Bladder microvascular endothelial cell (primary cell): Measurements from ENCODE around the gene VHLL. TPM values are rescaled to one million over a fixed set of nuclear protein-coding genes. Genes with fewer than 3 reads are reported as not detected.

Experiments
- total RNA-seq: library from RNA; depleted of rRNA; stranded (reverse); fragments of >200 nt; gene quantifications from 2 replicates; pipeline ENCODE4 v1.2.3, GENCODE V29; 2014

The VHLL gene
- 0.19 TPM in 1 of 2 replicates, not detected in the other for total RNA-seq

DNA sequence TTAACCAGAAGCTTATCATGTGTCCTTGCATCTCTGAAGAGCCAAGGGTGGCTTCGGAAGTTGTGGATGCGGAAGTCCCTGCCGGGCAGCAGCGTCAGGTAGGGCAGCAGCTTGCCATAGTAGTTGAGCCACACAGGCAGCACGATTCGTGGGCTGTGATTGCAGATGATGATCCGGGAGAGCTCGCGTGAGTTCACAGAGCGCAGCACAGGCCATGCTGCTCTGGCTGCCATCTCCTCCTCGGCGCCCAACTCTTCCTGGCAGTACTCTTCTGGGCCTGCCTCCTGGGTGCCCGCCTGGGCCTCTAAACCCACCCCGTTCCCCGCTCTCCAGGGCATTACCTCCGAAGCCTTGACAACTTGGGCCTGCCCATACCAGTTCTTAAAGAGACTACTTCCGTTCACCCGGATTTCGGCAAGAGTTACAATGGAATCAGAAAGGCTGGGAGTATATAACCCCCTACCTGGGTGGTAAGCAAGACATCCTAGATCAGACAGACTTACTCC, at the start of gene VHLL:
Gene VHLL (minus strand): TSS at position 456 of the 506 bp plus-strand sequence. CDS start 118 bp downstream, at position 338.

DNA sequence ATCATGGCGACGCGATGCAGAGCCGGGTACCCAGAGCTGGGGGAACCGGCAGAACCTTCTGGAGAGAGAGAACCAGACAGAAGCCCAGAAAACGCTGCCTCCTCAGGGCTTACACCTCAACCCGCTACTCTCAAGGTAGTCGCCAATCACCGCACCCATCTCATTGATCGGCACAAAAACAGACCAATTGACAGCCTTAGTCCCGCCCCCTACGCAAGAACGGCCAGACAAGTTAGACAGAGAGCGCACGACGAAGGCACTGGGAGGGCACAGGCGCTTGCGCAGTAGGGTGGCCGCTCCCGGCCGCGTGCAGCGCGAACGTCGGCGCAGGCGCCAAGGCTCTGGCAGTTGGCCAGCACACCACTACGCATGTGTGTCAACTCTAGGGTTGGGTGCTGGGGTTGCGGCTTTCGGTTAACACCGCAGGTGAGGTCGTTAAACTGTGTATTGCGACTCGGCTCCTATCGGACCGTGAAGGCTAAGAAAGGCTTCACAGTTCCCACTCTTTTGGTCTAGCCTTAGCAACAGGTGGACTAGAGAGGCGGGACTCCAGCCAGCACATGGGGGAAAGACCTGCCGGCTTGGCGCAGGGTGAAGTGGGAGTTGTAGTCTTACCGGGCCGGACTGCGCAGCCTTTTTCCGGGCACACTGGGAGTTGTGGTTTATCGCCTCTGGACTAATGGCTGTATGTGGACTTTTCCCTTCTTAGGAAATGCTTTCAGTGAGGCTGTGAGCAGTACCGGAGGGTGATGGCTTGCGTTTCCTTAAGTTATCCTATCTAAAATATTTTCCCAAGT, 39.3 kb upstream of the VHLL start, which contains the start of the genes CCT3 and TSACC:
Gene CCT3 (minus strand): TSS at position 113 of the 797 bp plus-strand sequence. CDS start 108 bp downstream, at position 5.
Gene TSACC (plus strand): TSS at position 347 of the 797 bp plus-strand sequence. CDS start 1,232 bp downstream, outside the sequence.

DNA sequence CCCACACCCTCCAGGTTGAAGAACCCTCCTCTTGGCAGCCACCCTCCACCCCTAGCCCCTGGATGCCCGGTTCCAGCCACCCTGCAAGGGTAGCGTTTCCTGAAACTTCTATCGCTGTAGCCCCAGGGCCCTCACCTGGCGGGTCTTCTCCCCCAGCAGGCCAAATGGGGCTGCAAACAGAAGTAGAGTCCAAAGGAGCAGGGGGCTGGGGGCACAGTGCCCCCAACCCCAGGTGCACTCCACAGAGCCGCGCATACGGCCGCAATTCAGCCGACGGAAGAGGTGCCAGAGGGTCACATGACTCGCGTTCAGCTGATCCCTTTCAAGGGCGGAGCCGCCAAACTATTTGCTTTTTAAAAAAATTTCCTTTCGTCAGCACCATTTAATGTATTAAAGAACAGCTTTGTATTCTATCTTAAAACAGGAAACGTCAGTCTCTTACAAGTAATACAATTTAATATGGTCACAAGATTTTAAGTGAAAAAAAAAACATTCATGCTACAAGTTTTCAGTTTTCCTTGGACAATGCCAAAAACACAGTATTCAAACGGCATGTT, 3.6 kb downstream of the VHLL start, which contains the start of gene GLMP:
Gene GLMP (minus strand): TSS at position 289 of the 557 bp plus-strand sequence. CDS start 34 bp downstream, at position 255.

DNA sequence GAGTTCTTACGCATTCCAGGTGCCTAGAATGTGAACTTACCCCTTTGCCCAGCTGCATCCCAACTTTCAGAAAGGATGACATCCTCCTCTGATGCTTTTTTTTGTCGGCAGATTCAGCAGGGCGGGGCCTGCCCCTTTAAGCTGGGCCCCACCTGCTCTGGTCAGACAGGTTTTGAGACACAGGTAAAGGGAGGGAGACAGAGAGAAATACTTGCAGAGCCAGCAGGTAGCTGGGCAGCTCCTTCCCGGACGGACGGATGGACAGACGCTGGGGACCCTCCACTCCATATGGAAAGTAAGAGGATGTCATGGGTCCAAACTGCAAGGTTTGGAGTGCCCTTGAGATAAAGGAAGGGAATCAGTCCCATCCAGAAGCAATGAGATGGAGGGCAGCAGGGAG, 15.0 kb downstream of the VHLL start, which contains the start of gene TMEM79:
Gene TMEM79 (plus strand): TSS at position 214 of the 400 bp plus-strand sequence. CDS start 902 bp downstream, outside the sequence.

DNA sequence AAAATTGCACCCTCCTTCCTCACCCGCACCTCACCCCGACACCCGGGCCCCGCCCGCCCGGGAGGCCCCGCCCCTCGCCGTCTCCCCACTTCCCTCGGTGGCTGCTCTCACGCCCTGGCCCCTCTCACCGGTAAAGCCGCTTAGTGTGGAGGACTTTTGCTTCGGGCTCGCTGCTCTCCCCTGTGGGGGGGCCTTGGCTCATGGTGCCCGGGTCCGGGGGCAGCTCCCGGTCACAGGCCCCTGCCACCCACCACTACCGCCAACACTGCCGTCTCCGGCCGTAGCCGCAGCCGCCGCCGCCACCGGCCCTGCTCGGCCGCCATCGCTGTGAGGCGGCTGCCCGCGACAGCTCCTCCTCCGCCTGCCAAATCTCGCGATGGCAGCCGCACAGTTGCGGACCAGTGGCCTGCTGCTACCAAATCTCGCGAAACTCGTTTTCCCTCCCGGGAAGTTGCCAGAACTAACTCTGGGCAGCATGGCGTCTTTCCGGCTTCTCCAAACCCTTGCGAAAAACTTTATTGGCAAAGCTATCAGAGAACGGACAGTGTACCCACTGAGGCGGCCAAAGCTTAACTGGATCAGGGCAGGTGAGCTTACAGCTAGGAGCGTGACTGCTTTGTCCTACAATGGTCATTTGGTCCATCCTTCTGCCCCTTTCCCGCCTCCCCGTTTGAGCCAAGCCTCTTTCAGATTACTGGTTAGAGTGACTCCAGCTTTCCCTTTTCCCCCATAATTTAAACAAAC, 16.5 kb downstream of the VHLL start, which contains the start of gene SMG5:
Gene SMG5 (minus strand): TSS at position 347 of the 744 bp plus-strand sequence. CDS start 145 bp downstream, at position 202.

Other genes with a start within 250 kb of the VHLL start
- 10.5 and 22.0 TPM in 2 replicates for gene UBQLN4, start 245.5 kb downstream of the VHLL start, total RNA-seq
- 55.0 and 88.2 TPM in 2 replicates for gene LAMTOR2, start 244.5 kb downstream of the VHLL start, total RNA-seq
- 0.13 TPM in 1 of 2 replicates, not detected in the other for gene RAB25, start 238.1 kb downstream of the VHLL start, total RNA-seq
- 2.4 and 12.2 TPM in 2 replicates for gene MEX3A, start 216.8 kb downstream of the VHLL start, total RNA-seq
- gene LMNA, start 184.6 kb downstream of the VHLL start, total RNA-seq: 554 and 869 TPM in 2 replicates
- 0.16 and 0.50 TPM in 2 replicates for gene SEMA4A, start 145.7 kb downstream of the VHLL start, total RNA-seq
- gene SLC25A44, start 105.2 kb downstream of the VHLL start, total RNA-seq: 4.5 and 14.3 TPM in 2 replicates
- gene PMF1, start 86.3 kb downstream of the VHLL start, total RNA-seq: 38.8 and 42.9 TPM in 2 replicates
- 0.38 TPM in 1 of 2 replicates, not detected in the other for gene BGLAP, start 57.1 kb downstream of the VHLL start, total RNA-seq
- under 0.01 and 0.50 TPM in 2 replicates for gene PAQR6, start 51.3 kb downstream of the VHLL start, total RNA-seq
- 36.6 and 91.6 TPM in 2 replicates for gene SMG5, start 16.5 kb downstream of the VHLL start, total RNA-seq
- 0.81 and 2.1 TPM in 2 replicates for gene TMEM79, start 15.0 kb downstream of the VHLL start, total RNA-seq
- gene GLMP, start 3.6 kb downstream of the VHLL start, total RNA-seq: 36.3 and 43.7 TPM in 2 replicates
- 453 and 492 TPM in 2 replicates for gene CCT3, start 39.0 kb upstream of the VHLL start, total RNA-seq
- 0.32 TPM in 1 of 2 replicates, not detected in the other for gene TSACC, start 39.2 kb upstream of the VHLL start, total RNA-seq
- not detected in 2 replicates for gene RHBG, start 69.9 kb upstream of the VHLL start, total RNA-seq
- gene MEF2D, start 201.5 kb upstream of the VHLL start, total RNA-seq: 4.7 and 11.6 TPM in 2 replicates